Ectodermal cell (in vitro differentiated cells): ENCODE results near the gene AAMDC.
"Not testable (repeated sequence)": the region's sequence is repeated elsewhere in the genome, so short reads cannot be mapped to it uniquely, and the experiment has no call there.

Experiments used
- H3K27ac ChIP-seq: 2 replicates; pipeline ENCODE4 v1.7.0; 2013; ENCODE audit warnings: mild to moderate bottlenecking, low read depth, low read length; ENCODE audit not compliant: insufficient read depth, poor library complexity, severe bottlenecking
- H3K27me3 ChIP-seq: 2 replicates; pipeline ENCODE4 v1.7.0; 2013; ENCODE audit warnings: mild to moderate bottlenecking, low read length; ENCODE audit not compliant: insufficient read depth, control insufficient read depth, poor library complexity, severe bottlenecking
- H3K36me3 ChIP-seq: one replicate; pipeline ENCODE4 v1.7.0; 2013; ENCODE audit warnings: low read length; ENCODE audit not compliant: control insufficient read depth, insufficient read depth
- H3K4me1 ChIP-seq: one replicate; pipeline ENCODE4 v1.7.0; 2013; ENCODE audit warnings: low read length; ENCODE audit not compliant: control insufficient read depth, insufficient read depth
- H3K4me3 ChIP-seq: 2 replicates; pipeline ENCODE4 v1.7.0; 2013; ENCODE audit warnings: low read depth, low read length, control low read depth; ENCODE audit not compliant: insufficient read depth
- H3K9me3 ChIP-seq: 2 replicates; pipeline ENCODE4 v1.7.0; 2013; ENCODE audit warnings: mild to moderate bottlenecking, low read length, moderate library complexity; ENCODE audit not compliant: control insufficient read depth
- WGBS, 2 experiments: methylation state at CpG; one replicate each; pipeline ENCODE4 v1.1.7; 2013; ENCODE audit warnings: missing lambda C conversion rate in 2 of 2; 5-methylcytosine and 5-hydroxymethylcytosine counted together

AAMDC gene

DNA sequence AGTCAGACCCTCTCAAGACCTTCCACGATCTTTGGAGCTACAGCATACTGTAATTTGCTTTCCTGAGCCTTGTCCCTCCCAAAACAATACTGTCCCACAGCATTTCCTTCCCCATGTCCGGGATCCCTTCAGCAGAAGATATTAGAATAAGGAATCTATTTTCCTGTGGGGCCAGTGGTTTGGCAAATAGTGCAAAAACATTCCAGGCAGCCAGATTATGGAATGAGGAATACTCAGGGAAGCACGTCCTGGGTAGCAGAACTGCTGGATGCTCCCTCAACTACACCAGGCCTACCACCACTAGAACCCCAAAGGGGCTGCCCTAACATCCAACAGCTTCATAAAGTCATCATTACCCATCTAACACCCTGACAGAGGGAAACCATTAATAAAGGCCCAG is 61.5 kb downstream of the AAMDC start:
- Histone ChIP-seq H3K4me1 (no peaks in the 10 kb centered on the region), H3K27me3 (no peaks in the 10 kb centered on the region), H3K27ac (no peak overlapping the region), H3K36me3 (peaks cover 18% of the 10 kb centered on the region), H3K9me3 (no peaks in the 10 kb centered on the region), H3K4me3 (no peak overlapping the region)
- WGBS, 2 experiments = 92 to 93% methylated on average over 3 of the region's 3 CpGs

DNA sequence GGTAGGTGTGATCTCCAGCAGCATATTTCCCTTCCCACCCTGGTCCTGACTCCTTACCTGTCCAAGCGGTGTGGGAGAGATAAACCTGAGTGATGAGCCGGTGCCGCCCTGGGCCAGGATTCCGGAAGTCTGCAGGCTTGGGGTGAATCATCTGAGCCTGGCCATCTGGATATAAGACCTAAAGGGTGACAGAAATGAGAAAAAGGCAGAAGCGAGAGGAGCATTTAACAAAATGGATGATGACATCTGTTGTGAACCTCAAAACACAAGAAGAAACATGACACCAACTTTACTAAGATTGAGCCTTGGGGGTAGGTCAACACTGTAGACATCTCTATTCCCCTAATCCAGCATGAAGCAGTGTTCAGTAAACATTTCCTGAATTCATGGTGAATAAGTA is 62.8 kb downstream of the AAMDC start:
- Histone ChIP-seq H3K4me1 (no peaks in the 10 kb centered on the region), H3K4me3 (no peak overlapping the region), H3K27ac (no peak overlapping the region), H3K27me3 (no peaks in the 10 kb centered on the region), H3K9me3 (no peaks in the 10 kb centered on the region), H3K36me3 (peaks cover 18% of the 10 kb centered on the region)
- 96 to 97% methylated on average over 5 of the region's 5 CpGs for WGBS, 2 experiments

DNA sequence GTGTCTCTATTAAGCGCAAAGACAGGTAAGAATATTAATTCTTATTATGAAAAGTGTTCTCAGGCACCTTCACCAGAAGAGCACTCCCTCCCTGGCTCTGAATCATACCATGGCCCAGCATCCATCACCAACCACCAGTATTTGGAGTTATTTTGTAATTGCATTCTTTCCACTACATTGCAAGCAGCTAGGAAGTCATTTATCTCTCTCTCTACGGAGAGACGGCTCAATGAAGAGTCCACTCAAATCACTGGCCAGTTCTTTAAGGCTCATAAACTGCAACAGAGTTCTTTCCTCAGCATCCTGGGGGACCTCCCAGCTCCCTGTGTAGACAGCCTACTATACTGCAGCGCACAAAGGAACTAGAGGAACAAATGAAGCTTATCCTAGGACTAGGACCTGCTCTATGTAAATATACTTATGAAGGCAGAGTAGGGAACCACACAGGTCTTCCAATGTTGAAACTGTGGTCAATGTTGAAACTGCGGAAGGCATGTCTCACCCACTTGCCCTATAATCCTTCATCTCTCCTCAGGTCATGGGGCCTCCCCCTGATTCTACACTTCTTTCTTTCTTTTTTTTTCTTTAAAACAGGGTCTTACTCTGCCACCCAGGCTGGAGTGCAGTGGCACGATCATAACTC is 63.4 kb downstream of the AAMDC start:
- WGBS, 2 experiments = 96 to 97% methylated on average over 5 to 6 of the region's 6 CpGs
- H3K36me3 ChIP-seq = peaks cover 14% of the 10 kb centered on the region
- no peak overlapping the region for H3K4me3 ChIP-seq
- no peaks in the 10 kb centered on the region for H3K4me1 ChIP-seq
- H3K27me3 ChIP-seq = no peaks in the 10 kb centered on the region
- H3K9me3 ChIP-seq = no peaks in the 10 kb centered on the region
- H3K27ac ChIP-seq = no peak overlapping the region

DNA sequence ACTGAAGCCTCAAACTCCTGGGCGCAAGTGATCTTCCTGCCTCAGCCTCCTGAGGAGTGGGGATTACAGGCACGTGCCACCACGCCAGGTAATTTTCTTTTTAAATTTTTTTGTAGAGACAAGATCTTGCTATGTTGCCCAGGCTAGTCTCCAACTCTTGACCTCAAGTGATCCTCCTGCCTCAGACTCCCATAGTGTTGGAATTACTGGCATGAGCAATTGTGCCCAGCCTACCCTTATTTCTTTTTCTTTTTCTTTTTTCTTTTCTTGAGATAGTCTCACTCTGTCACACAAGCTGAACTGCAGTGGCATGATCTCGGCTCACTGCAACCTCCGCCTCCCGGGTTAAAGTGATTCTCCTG is 63.9 kb downstream of the AAMDC start:
- WGBS, 2 experiments = 92% methylated on average over 6 of the region's 6 CpGs
- peaks cover 13% of the 10 kb centered on the region for H3K36me3 ChIP-seq
- no peak overlapping the region for H3K4me3 ChIP-seq

DNA sequence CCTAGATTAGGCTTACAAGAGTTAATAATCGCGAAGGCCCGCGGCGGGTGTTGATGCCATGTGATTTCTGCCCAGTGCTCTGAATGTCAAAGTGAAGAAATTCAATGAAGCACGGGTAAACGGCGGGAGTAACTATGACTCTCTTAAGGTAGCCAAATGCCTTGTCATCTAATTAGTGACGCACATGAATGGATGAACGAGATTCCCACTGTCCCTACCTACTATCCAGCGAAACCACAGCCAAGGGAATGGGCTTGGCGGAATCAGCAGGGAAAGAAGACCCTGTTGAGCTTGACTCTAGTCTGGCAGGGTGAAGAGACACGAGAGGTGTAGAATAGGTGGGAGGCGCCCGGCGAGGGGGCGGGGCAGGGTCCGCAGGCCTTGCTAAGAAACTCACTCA is 65.5 kb downstream of the AAMDC start:
- Histone ChIP-seq H3K9me3 (no peaks in the 10 kb centered on the region), H3K4me1 (no peaks in the 10 kb centered on the region), H3K27me3 (no peaks in the 10 kb centered on the region), H3K36me3 (peaks cover 9% of the 10 kb centered on the region), H3K4me3 (no peak overlapping the region), H3K27ac (no peak overlapping the region)
- WGBS, 2 experiments = 92 to 95% methylated on average over 17 to 18 of the region's 18 CpGs

More for the DNA sequence above, 63.9 kb downstream of the AAMDC start:
- Histone ChIP-seq H3K27ac (no peak overlapping the region), H3K4me1 (no peaks in the 10 kb centered on the region), H3K27me3 (no peaks in the 10 kb centered on the region), H3K9me3 (no peaks in the 10 kb centered on the region)

DNA sequence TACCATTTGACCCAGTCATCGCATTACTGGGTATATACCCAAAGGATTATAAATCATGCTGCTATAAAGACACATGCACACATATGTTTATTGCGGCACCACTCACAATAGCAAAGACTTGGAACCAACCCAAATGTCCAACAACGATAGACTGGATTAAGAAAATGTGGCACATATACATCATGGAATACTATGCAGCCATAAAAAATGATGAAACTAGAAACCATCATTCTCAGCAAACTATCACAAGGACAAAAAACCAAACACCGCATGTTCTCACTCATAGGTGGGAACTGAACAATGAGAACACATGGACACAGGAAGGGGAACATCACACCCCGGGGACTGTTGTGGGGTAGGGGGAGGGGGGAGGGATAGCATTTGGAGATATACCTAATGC is 68.1 kb downstream of the AAMDC start:
- not testable (repeated sequence) for H3K27me3 ChIP-seq, H3K9me3 ChIP-seq, H3K4me1 ChIP-seq, H3K4me3 ChIP-seq, H3K27ac ChIP-seq, H3K36me3 ChIP-seq
- 94 to 97% methylated on average over 3 to 4 of the region's 5 CpGs for WGBS, 2 experiments

DNA sequence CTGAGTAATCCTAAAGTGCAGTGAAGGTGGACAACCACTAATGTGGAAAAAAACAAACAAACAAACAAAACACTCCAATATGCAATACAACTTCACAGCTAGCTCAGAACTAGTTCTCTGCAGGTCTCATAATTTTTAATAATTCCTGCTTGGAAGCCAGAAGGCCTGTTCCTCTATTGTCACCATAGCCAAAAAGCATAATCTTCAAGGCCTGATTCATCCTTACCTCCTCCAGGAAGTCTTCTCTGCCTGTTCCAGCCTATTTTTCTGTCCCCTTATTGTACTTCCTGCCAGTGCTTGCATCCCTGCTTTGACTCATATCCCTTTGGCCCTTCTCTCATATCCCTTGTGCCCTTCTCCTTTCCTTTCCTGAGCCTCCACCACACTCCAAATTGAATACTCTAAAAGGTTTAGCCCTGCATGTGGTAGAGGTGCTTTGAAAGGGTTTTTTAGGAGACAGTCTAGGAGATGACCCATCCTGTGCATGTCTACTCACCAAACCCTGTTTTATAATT is 69.2 kb downstream of the AAMDC start:
- H3K27ac ChIP-seq, H3K27me3 ChIP-seq, H3K4me1 ChIP-seq, H3K9me3 ChIP-seq, H3K36me3 ChIP-seq, H3K4me3 ChIP-seq: not testable (repeated sequence)

DNA sequence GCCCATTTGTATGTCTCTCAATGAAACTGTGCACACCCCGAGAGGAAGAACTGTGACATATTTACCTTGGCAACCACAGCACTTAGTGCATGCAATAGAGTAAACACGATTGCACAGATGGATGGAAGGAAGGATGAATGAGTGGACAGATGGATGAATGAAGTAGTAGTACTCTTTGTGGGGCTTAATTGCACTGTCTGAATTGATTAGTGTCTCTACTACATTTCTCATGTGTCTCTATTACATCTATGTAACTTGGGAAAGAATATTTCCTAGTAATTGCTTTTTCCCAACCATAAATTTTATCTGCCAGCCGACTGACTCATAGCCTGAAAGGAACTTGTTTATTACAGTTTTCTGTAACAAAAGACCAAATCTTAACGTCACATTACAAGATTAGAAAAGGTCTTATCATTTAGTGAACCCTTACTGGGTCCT is 69.7 kb downstream of the AAMDC start:
- not testable (repeated sequence) for H3K4me3 ChIP-seq, H3K9me3 ChIP-seq, H3K27ac ChIP-seq, H3K4me1 ChIP-seq, H3K27me3 ChIP-seq, H3K36me3 ChIP-seq
- WGBS, 2 experiments = 93 to 94% methylated on average over 4 of the region's 4 CpGs

DNA sequence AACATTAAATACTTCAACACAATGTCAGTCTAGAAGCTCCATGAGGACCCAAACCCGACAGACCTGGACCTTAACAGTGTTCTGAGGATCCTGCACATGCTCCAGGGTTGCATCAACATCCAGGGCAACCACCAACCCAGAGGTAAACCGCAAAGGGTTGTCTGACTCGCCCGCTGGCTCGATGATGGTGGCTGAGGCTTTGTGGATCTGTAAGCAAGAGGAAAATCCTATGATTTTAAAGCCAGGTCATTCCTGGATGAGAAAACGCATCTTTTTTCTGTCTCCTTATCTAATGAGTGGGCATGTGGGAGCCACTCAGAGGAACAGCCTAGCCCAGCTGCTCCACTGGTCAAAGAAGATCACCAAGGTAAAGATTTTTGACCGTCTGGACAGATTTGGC is 70.3 kb downstream of the AAMDC start:
- not testable (repeated sequence) for H3K4me1 ChIP-seq, H3K36me3 ChIP-seq, H3K4me3 ChIP-seq, H3K27ac ChIP-seq, H3K9me3 ChIP-seq, H3K27me3 ChIP-seq
- 95 to 96% methylated on average over 7 of the region's 7 CpGs for WGBS, 2 experiments

DNA sequence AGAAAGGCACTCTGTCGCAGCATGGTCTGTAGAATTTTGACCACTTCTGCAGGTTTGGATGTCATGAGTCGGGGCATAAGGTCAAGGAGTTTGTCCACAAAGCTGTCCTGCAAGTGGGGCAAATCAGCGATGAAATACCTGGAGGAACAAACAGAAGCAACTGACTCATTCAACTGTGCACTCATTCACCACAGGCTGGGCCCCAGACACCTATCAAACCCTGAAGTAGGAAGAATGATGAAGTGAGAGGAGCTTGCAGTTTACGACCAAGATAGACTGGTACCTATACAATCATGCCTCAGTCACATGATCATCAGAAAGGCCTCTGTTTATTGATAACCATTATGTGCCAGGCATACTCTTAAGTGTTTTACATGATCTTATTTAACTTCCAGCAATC is 70.8 kb downstream of the AAMDC start:
- H3K27me3 ChIP-seq, H3K4me3 ChIP-seq, H3K27ac ChIP-seq, H3K4me1 ChIP-seq, H3K9me3 ChIP-seq, H3K36me3 ChIP-seq: not testable (repeated sequence)
- 92% methylated on average over 2 of the region's 4 CpGs; no CpG with 5 or more reads in 1 of the 2 experiments for WGBS, 2 experiments

DNA sequence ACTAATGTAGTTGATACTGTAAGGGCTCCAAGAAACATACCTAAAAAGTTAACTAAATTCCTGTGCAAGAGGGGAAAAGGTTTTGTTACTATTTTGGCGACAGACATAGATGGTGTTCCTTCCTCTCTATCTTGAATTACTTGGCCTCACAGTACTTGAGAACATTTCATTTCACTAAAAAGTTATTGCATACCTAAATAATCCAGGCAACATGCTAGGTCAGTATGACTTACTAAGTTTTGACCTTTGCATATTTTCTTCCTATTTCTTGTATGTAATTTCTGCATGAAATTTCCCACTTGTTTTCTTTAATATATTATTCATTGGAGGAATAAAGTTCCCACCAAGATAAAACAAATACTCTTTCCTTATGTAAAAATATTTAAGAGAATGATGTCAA is 74.0 kb downstream of the AAMDC start:
- not testable (repeated sequence) for H3K27ac ChIP-seq, H3K27me3 ChIP-seq
- 94 to 100% methylated on average over 1 of the region's 1 CpG for WGBS, 2 experiments

More for the DNA sequence above, 74.0 kb downstream of the AAMDC start:
- not testable (repeated sequence) for H3K4me3 ChIP-seq, H3K9me3 ChIP-seq, H3K4me1 ChIP-seq, H3K36me3 ChIP-seq
